Activated naive CD4-positive, alpha-beta T cell treated with anti-CD3 and anti-CD28 coated beads for 36 hours (primary cell): ENCODE data around the gene PRPF8. TPM values are rescaled to one million over a fixed set of nuclear protein-coding genes. Genes with fewer than 3 reads are reported as not detected.
A peak's percentile ranks its signal among the peaks of the same experiment; 100 is the strongest.

Experiments used
- CTCF ChIA-PET: fragments of 350-600 bp; sonication (Branson Sonifier 250); formaldehyde crosslinking; loops from one replicate; lab custom pipeline; 2021; ENCODE audit warnings: antibody characterized with exemption; lab: Charles Lee
- DNase-seq: peaks from one replicate; pipeline ENCODE4 v3.0.0-alpha.2; 2020
- H3K27ac Mint-ChIP-seq: one replicate; pipeline ENCODE4 v1.8.0; 2021; ENCODE audit warnings: mild to moderate bottlenecking, mixed read lengths
- H3K27me3 Mint-ChIP-seq: one replicate; pipeline ENCODE4 v1.8.0; 2021; ENCODE audit warnings: low read depth, mixed read lengths
- H3K36me3 Mint-ChIP-seq: one replicate; pipeline ENCODE4 v1.8.0; 2021; ENCODE audit warnings: low read depth, mixed read lengths
- H3K4me1 Mint-ChIP-seq: one replicate; pipeline ENCODE4 v1.8.0; 2021; ENCODE audit warnings: low read depth, mixed read lengths
- H3K4me3 Mint-ChIP-seq: one replicate; pipeline ENCODE4 v1.8.0; 2021; ENCODE audit warnings: mild to moderate bottlenecking, moderate library complexity, mixed read lengths
- H3K9me3 Mint-ChIP-seq: one replicate; pipeline ENCODE4 v1.8.0; 2021; ENCODE audit warnings: mixed read lengths
- intact Hi-C: fragments of 100-400 bp; cut with micrococcal nuclease; formaldehyde crosslinking; loops from one replicate; pipeline ENCODE4 v1.15.1; 2023
- total RNA-seq, 2 experiments: library from RNA; stranded (reverse); gene quantifications; one replicate each; pipeline ENCODE4 v1.2.3, GENCODE V29; 2021

Gene PRPF8
- total RNA-seq, 2 experiments from 2014 or later, result 458 to 479 TPM

GRCh38 chr17:1627982-1628855, 56.4 kb downstream of the PRPF8 start, which contains the start of gene SLC43A2:
SLC43A2 (minus strand) TSS chr17:1628834; CDS start chr17:1627874, 960 bp downstream.
- H3K36me3 Mint-ChIP-seq, result no peaks in the 10 kb centered on the region
- H3K4me1 Mint-ChIP-seq, result peaks cover 18% of the 10 kb centered on the region
- H3K9me3 Mint-ChIP-seq, result no peaks in the 10 kb centered on the region
- peak; percentile 67 for DNase-seq
- peak within 1 kb of the TSS; percentile 83 for H3K4me3 Mint-ChIP-seq
- no peak within 1 kb of the TSS for H3K27ac Mint-ChIP-seq
- CTCF ChIA-PET, result interaction anchor here (0.6 to 3.1 kb wide), 2 partner anchors 10 to 55 kb away, joined by 3 to 50 read pairs; no protein-coding TSS in a partner anchor
- H3K27me3 Mint-ChIP-seq, result peaks cover 15% of the 10 kb centered on the region
- intact Hi-C loops, result loop anchor here (1.0 to 5.0 kb wide), 4 partner anchors 61 to 361 kb away; partner anchors contain the start of gene INPP5K

GRCh38 chr17:1627182-1627981, 57.3 kb downstream of the PRPF8 start:
- H3K4me3 Mint-ChIP-seq, result peak overlapping the region; percentile 62
- H3K27me3 Mint-ChIP-seq, result peaks cover 15% of the 10 kb centered on the region
- no peak overlapping the region for H3K27ac Mint-ChIP-seq
- H3K9me3 Mint-ChIP-seq, result no peaks in the 10 kb centered on the region
- H3K4me1 Mint-ChIP-seq, result peaks cover 18% of the 10 kb centered on the region
- no peak for DNase-seq
- intact Hi-C loops, result loop anchor here (5.0 kb wide), 2 partner anchors 260 to 360 kb away; no protein-coding TSS in a partner anchor
- H3K36me3 Mint-ChIP-seq, result no peaks in the 10 kb centered on the region
- CTCF ChIA-PET, result interaction anchor here (0.6 to 3.1 kb wide), 4 partner anchors 9 to 69 kb away, joined by 3 to 50 read pairs (median 4); no protein-coding TSS in a partner anchor

- intact Hi-C loops, result loop anchor here (5.0 kb wide), 2 partner anchors 259 to 359 kb away; no protein-coding TSS in a partner anchor
- DNase-seq, result no peak
- Mint-ChIP-seq H3K27me3 (peaks cover 15% of the 10 kb centered on the region), H3K27ac (no peak overlapping the region), H3K36me3 (no peaks in the 10 kb centered on the region), H3K4me1 (peaks cover 18% of the 10 kb centered on the region), H3K9me3 (no peaks in the 10 kb centered on the region), H3K4me3 (peak overlapping the region; percentile 62)
- CTCF ChIA-PET, result interaction anchor here (0.6 to 1.2 kb wide), 2 partner anchors 52 to 70 kb away, joined by 3 to 4 read pairs; no protein-coding TSS in a partner anchor
Observed at GRCh38 chr17:1626333-1626732, 58.3 kb downstream of the PRPF8 start.

- Mint-ChIP-seq H3K27ac (no peak overlapping the region), H3K4me3 (no peak overlapping the region), H3K4me1 (peaks cover 18% of the 10 kb centered on the region), H3K9me3 (no peaks in the 10 kb centered on the region), H3K27me3 (peaks cover 12% of the 10 kb centered on the region), H3K36me3 (no peaks in the 10 kb centered on the region)
- intact Hi-C loops, result loop anchor here (5.0 kb wide), 2 partner anchors 258 to 358 kb away; no protein-coding TSS in a partner anchor
- DNase-seq, result no peak
- CTCF ChIA-PET, result interaction anchor here (0.6 to 1.3 kb wide), 2 partner anchors 51 to 243 kb away, joined by 3 to 4 read pairs; no protein-coding TSS in a partner anchor
Observed at GRCh38 chr17:1625581-1625980, 59.1 kb downstream of the PRPF8 start.

GRCh38 chr17:1625053-1625452, 59.6 kb downstream of the PRPF8 start:
- no peak for DNase-seq
- CTCF ChIA-PET, result interaction anchor here (0.6 to 1.3 kb wide), 3 partner anchors 23 to 243 kb away, joined by 3 to 4 read pairs (median 3); no protein-coding TSS in a partner anchor
- H3K4me1 Mint-ChIP-seq, result peaks cover 15% of the 10 kb centered on the region
- H3K27ac Mint-ChIP-seq, result no peak overlapping the region
- no peak overlapping the region for H3K4me3 Mint-ChIP-seq
- no peaks in the 10 kb centered on the region for H3K36me3 Mint-ChIP-seq
- H3K9me3 Mint-ChIP-seq, result no peaks in the 10 kb centered on the region
- peaks cover 10% of the 10 kb centered on the region for H3K27me3 Mint-ChIP-seq
- intact Hi-C loops, result loop anchor here (5.0 kb wide), 2 partner anchors 258 to 358 kb away; no protein-coding TSS in a partner anchor

- intact Hi-C loops, result loop anchor here (5.0 kb wide), 2 partner anchors 257 to 357 kb away; no protein-coding TSS in a partner anchor
- Mint-ChIP-seq H3K27me3 (peaks cover 8% of the 10 kb centered on the region), H3K4me1 (peaks cover 14% of the 10 kb centered on the region), H3K4me3 (no peak overlapping the region), H3K27ac (no peak overlapping the region), H3K9me3 (no peaks in the 10 kb centered on the region), H3K36me3 (no peaks in the 10 kb centered on the region)
- CTCF ChIA-PET, result interaction anchor here (1.0 to 1.3 kb wide), 2 partner anchors 24 to 50 kb away, joined by 3 to 4 read pairs; no protein-coding TSS in a partner anchor
- DNase-seq, result no peak
Observed at GRCh38 chr17:1624650-1625049, 60.0 kb downstream of the PRPF8 start.

GRCh38 chr17:1623057-1623630, 61.5 kb downstream of the PRPF8 start:
- no peaks in the 10 kb centered on the region for H3K36me3 Mint-ChIP-seq
- H3K9me3 Mint-ChIP-seq, result no peaks in the 10 kb centered on the region
- H3K27ac Mint-ChIP-seq, result no peak overlapping the region
- CTCF ChIA-PET, result no interaction called here
- H3K4me3 Mint-ChIP-seq, result no peak overlapping the region
- H3K4me1 Mint-ChIP-seq, result peaks cover 11% of the 10 kb centered on the region
- intact Hi-C loops, result no loop called here
- peaks cover 8% of the 10 kb centered on the region for H3K27me3 Mint-ChIP-seq
- DNase-seq, result no peak

- CTCF ChIA-PET, result interaction anchor here (1.2 kb wide), 1 partner anchor 9 kb away, joined by 3 read pairs; no protein-coding TSS in a partner anchor
- Mint-ChIP-seq H3K9me3 (no peaks in the 10 kb centered on the region), H3K27ac (no peak overlapping the region), H3K4me1 (no peaks in the 10 kb centered on the region), H3K27me3 (peaks cover 1% of the 10 kb centered on the region), H3K36me3 (no peaks in the 10 kb centered on the region), H3K4me3 (no peak overlapping the region)
- DNase-seq, result no peak
- intact Hi-C loops, result no loop called here
Observed at GRCh38 chr17:1621273-1621954, 63.3 kb downstream of the PRPF8 start.

- H3K27ac Mint-ChIP-seq, result no peak overlapping the region
- intact Hi-C loops, result no loop called here
- DNase-seq, result no peak
- H3K9me3 Mint-ChIP-seq, result no peaks in the 10 kb centered on the region
- no peaks in the 10 kb centered on the region for H3K4me1 Mint-ChIP-seq
- H3K36me3 Mint-ChIP-seq, result no peaks in the 10 kb centered on the region
- H3K4me3 Mint-ChIP-seq, result no peak overlapping the region
- CTCF ChIA-PET, result no interaction called here
- no peaks in the 10 kb centered on the region for H3K27me3 Mint-ChIP-seq
Observed at GRCh38 chr17:1620486-1620885, 64.2 kb downstream of the PRPF8 start.

GRCh38 chr17:1617620-1618174, 67.0 kb downstream of the PRPF8 start:
- Mint-ChIP-seq H3K27me3 (no peaks in the 10 kb centered on the region), H3K4me1 (no peaks in the 10 kb centered on the region), H3K27ac (no peak overlapping the region), H3K4me3 (no peak overlapping the region), H3K9me3 (no peaks in the 10 kb centered on the region), H3K36me3 (no peaks in the 10 kb centered on the region)
- no peak for DNase-seq
- intact Hi-C loops, result no loop called here
- CTCF ChIA-PET, result interaction anchor here (0.5 to 1.5 kb wide), 4 partner anchors 10 to 52 kb away, joined by 3 to 5 read pairs (median 4); no protein-coding TSS in a partner anchor

- DNase-seq, result no peak
- H3K27ac Mint-ChIP-seq, result no peak overlapping the region
- intact Hi-C loops, result no loop called here
- H3K9me3 Mint-ChIP-seq, result no peaks in the 10 kb centered on the region
- no peaks in the 10 kb centered on the region for H3K4me1 Mint-ChIP-seq
- no peaks in the 10 kb centered on the region for H3K27me3 Mint-ChIP-seq
- CTCF ChIA-PET, result interaction anchor here (1.0 kb wide), 1 partner anchor 14 kb away, joined by 6 read pairs; no protein-coding TSS in a partner anchor
- H3K36me3 Mint-ChIP-seq, result no peaks in the 10 kb centered on the region
- no peak overlapping the region for H3K4me3 Mint-ChIP-seq
Observed at GRCh38 chr17:1616101-1616500, 68.6 kb downstream of the PRPF8 start.
